Activated effector memory CD4-positive, alpha-beta T cell treated with Interleukin-2 at 50 U/mL for 16 hours (primary cell): Measurements from ENCODE around the gene AQP7.
"Not testable (repeated sequence)": the region's sequence is repeated elsewhere in the genome, so short reads cannot be mapped to it uniquely, and the experiment has no call there.

Source experiments
- DNase-seq: peaks from one replicate; pipeline ENCODE4 v3.0.0-alpha.2; 2020

AQP7 gene

DNA sequence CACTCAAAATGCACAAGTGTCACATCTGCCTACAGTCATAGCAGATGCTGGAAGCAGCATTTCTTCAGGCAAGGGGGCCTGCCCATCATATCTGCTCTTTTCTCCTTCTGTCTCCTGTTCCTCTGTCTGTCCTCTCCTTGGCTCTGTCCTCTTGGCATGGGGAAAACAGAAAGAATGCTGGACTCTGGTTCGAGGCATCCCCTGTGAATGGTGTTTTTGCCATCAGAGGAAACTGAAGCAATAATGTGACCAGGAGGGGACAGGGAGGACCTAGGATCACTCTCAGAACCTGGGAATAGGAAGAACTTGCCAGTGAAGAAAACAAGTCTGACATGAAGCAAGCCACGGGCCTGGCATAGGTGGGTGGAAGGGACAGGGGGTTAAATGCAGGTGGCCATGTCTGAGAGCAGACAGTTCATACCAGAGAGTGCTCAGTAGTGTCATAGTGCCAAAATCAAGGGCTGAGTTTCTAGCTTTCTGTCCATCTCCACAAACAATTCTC is 35.3 kb downstream of the AQP7 start:
- DNase-seq = no peak

DNA sequence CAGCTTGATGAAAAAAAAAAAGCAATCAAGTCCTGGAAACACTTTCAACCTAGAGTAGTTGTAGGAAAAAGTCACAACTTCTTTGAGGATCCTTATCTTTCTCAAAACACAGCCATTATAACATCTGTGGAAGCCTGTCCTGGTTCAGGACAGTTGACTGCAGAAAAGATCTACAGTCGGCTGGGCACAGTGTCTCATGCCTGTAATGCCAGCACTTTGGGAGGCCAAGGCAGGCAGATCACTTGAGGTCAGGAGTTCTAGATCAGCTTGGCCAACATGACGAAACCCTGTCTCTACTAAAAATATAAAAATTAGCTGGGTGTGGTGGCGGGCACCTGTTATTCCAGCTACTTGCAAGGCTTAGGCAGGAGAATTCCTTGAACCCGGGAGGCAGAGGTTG is 37.6 kb downstream of the AQP7 start:
- not testable (repeated sequence) for DNase-seq

DNA sequence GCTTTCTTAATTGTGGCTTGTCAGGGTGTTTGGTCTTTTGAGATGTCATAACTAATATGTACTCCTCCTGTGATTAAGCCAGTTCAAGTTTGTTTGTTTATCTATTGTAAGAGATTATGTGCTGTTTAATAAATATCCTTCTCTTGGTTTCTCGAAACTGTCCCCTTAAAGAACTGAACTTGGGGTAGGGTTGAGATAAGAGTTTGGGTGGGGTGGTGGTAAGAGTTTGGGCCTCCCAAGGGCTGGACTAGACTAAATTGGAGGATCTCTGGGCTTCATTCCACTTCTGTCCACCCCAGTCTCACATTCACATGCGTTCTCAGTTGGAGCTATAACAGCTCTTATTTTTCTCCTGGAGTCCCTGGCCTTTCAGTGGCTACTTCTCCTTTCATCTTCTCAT is 38.2 kb downstream of the AQP7 start:
- DNase-seq = no peak

DNA sequence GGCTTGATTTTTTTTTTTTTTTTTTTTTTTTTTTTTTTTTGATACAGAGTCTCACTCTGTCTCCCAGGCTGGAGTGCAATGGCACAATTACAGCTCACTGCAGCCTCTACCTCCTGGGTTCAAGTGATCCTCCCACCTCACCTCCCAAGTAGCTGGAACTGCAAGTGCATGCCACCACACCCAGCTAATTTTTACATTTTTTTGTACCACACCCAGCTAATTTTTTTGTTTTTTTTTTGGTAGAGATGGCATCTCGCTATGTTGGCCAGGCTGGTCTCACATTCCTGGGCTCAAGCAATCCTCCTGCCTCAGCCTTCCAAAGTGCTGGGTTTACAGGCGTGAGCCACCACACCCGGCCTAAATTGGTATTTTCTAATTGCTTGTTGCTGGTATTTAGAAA is 43.7 kb downstream of the AQP7 start:
- DNase-seq = not testable (repeated sequence)

DNA sequence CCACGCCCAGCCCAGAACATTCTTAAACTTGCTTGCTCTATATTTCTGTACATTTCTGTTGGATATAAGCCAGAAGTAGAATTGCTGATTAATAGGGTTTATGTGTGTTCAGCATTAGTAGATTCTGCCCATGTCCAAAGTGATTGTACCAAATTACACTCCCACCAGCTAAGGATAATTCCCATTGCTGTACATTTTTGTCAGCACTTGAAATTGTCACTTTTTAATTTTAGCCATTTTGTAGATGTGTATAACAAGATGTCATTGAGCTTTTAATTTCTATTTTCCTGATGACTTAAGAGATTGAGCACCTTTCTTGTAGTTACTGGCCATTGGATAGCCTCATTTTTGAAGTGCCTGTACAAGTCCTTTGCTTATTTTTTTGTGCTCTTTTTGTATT is 46.4 kb downstream of the AQP7 start:
- no peak for DNase-seq

DNA sequence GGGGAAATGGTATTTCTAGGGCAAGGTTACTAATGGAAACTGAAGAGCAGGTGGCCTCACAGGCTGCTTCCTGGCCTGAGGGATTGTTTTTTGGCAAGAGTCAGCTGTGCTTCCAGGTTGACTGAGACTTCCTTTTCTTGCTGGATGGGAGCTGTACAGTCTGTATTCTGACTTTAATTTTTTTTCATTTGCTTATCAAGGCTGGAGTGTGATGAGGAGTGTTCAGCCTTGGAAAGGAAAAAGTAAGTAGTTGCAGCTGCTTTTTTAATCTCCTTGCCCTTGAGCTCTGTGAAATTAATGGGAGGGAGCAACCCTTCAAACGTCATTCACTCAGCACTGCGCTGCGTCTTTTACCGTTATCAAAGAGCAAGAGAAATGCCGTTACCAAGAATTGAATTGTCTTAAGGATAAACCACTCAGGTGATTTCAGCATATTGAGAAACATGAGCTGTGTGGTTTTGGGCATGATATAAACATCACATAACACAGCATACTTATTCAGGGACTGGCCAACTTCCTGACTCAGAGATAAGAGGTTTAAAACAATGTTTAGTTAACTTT is 47.6 kb downstream of the AQP7 start:
- DNase-seq = no peak

DNA sequence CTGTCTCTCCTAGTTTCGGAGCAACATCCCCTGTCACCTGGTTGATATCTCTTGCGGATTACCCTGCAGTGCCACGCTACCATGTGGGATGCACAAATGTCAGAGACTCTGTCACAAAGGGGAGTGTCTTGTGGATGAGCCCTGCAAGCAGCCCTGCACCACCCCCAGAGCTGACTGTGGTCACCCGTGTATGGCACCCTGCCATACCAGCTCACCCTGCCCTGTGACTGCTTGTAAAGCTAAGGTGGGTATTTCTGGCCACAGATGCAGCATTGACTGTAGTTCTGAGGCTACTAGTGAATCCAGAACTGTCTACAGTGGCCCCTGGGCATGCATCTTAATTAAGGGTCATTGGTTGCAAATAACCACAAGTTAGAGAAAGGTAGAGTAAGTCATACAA is 50.8 kb downstream of the AQP7 start:
- no peak for DNase-seq

DNA sequence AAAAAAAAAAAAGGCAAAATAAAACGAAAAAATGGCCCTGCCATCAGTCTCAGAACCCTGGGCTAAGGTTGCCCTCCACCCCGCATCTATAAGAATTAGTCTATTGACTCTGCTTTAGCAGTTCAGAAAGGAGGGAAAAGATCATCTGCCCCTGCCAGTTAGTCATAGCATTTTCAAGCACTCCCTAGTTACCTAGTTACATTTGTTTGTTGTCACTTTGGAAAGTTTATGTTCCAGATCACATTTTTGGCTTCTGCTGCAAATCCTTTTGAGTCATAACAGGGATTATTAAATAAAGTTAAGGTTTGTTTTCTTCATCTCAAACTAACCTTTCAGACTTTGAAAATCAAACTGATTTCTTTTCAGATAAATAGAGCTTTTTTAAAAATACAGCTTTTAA is 52.1 kb downstream of the AQP7 start:
- no peak for DNase-seq

DNA sequence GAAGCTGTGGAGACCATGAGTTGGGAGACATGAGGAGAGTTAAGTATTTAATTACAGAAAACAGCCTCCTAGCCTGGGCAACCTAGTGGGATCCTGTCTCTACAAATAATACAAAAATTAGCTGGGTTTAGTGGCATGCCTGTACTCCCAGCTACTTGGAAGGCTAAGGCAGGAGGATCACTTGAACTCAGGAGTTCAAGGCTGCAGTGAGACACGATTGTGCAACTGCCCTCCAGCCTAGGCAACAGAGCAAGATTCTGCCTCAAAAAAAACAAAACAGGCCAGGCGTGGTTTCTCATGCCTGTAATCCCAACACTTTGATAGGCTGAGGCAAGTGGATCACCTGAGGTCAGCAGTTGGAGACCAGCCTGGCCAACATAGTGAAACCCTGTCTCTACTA is 52.6 kb downstream of the AQP7 start:
- no peak for DNase-seq

DNA sequence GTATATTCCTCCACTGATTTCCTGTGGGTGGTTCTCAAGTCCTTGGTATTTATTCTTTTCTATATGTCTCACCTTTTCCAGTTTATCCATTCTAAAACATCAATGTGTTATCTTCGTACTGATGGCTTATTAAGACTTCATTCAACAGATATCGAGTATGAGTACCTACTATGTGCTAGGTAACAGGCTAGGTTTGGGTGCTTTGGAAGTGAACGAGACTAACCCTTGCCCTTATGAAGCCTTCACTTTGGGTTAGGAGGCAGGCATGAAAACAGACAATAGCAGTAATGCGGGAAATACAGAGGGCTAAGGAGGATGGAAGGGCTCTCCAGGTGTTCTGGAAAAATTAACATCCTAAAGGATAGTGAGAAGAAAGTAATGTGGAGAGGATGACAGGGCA is 53.4 kb downstream of the AQP7 start:
- DNase-seq = no peak

DNA sequence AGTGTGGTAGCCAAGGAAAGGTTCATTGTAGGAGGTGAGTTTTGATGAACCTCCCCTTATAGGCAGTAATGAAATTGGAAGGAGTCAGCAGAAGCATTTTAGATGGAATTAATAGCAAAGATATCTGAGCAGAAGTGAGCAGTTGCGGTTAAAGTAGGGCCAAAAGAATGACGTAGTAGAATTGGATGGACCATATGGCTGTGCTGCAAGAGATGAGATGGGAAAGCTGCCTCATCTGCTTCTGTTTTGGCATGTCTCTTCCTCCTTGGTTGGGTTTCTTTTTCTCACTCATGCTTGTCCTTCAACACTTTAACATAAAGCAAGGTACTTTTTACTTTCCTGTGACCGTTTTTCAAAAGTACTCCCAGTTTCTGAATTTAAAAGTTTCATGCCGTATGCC is 55.8 kb downstream of the AQP7 start:
- no peak for DNase-seq

DNA sequence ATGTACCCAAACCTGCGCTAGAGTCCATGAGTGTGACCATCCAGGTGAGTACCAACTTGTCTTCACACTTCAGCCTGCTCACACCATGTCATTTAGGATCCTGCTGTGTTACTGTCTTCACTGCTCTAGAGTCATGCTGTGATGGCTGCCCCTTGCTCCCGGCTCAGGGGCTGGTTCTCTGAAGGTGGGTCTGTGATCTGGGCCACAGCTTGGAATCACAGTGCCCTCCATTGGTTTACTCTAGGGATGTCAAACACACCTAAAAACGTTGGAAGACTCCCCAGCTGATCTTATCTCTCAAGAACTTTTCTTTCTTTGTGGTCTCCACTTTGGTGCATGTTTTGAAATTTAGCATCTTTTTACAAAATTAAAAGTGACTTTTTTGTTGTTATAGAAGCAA is 58.2 kb downstream of the AQP7 start:
- DNase-seq = no peak

DNA sequence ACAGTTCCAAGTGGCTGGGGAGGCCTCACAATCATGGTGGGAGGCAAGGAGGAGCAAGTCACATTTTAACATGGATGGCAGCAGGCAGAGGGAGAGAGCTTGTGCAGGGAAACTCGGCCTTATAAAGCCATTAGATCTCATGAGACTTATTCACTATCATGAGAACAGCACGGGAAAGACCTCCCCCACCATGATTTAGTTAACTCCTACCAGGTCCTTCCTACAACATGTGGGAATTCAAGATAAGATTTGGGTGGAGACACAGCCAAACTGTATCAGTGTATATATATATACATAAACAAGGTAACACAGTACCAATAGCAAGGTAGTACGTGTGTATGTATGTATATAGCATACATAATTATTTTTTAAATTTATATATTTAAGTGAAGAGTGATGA is 61.2 kb downstream of the AQP7 start:
- DNase-seq = no peak

DNA sequence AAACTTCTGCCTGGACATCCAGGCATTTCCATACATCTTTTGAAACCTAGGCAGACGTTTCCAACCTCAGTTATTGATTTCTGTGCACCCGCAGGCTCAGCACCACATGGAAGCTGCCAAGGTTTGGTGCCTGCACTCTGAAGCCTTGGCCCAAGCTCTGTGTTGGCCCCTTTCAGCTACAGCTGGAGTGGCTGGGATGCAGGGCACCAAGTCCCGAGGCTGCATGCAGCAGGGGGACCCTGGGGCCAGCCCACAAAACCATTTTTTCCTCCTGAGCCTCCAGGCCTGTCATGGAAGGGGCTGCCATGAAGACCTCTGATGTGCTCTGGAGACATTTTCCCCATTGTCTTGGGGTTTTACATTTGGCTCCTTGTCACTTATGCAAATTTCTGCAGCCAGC is 62.2 kb downstream of the AQP7 start:
- no peak for DNase-seq
